Sigmoid colon (tissue), 3 donors: ENCODE data around the gene KRT85.

ENCODE experiments used
- POLR2A ChIP-seq, 2 donors: fragments of 450-650 bp; IDR thresholded peaks; one replicate each; pipeline ENCODE4 v1.6.1; 2016; ENCODE audit warnings: antibody characterized with exemption in 2 of 2, mild to moderate bottlenecking in 2 of 2, moderate library complexity in 2 of 2
- TF ChIP-seq, protein P1 (sequence below), 4 experiments: fragments of 450-650 bp in 3 of 4; fragments of 200-600 bp in 1 of 4; IDR thresholded peaks; one replicate each; pipeline ENCODE4 v1.5.1; 2016 to 2019; ENCODE audit warnings: antibody characterized with exemption in 4 of 4, mild to moderate bottlenecking in 3 of 4, moderate library complexity in 2 of 4

DNA sequence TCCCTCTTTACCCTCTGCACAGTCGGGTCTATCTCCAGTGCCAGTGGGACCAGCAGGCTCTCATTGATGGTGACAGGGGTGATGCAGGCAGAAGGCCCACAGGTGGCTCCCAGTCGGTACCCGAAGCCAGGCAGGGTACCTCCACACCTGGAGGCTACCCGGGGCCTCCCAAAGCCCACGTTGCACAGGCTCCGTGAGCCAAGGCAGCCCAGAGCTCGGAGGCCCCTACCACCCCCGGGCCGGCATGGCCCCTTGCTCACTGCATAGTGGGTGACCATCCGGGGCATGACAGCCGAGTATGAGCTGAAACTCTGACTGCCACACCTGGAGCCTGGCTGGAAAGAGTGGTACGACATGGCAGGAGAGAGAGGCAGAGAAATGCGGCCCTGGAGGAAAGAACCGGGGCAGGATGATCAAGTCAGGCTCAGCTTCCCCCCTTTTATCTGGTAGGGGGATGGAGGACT is 38.7 kb upstream of the KRT85 start, which contains the start of gene KRT82:
- no peak for TF ChIP-seq POLR2A (IDR thresholded peaks at IDR 0.05)
- TF ChIP-seq, protein P1, sequence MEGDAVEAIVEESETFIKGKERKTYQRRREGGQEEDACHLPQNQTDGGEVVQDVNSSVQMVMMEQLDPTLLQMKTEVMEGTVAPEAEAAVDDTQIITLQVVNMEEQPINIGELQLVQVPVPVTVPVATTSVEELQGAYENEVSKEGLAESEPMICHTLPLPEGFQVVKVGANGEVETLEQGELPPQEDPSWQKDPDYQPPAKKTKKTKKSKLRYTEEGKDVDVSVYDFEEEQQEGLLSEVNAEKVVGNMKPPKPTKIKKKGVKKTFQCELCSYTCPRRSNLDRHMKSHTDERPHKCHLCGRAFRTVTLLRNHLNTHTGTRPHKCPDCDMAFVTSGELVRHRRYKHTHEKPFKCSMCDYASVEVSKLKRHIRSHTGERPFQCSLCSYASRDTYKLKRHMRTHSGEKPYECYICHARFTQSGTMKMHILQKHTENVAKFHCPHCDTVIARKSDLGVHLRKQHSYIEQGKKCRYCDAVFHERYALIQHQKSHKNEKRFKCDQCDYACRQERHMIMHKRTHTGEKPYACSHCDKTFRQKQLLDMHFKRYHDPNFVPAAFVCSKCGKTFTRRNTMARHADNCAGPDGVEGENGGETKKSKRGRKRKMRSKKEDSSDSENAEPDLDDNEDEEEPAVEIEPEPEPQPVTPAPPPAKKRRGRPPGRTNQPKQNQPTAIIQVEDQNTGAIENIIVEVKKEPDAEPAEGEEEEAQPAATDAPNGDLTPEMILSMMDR (IDR thresholded peaks at IDR 0.05) = no peak
